ENCODE measurements around the gene SLC16A14.

Gene SLC16A14

GRCh38 chr2:230077851-230078547 lies 9.3 kb upstream of the SLC16A14 start:
- TF ChIP-seq CTCF (conservative IDR thresholded peaks at IDR 0.05; ENCODE audit: low read depth) = no peak

GRCh38 chr2:230076819-230077218 lies 8.1 kb upstream of the SLC16A14 start:
- H3K27ac ChIP-seq = no peak overlapping the region
- ChIA-PET POLR2A (ENCODE audit: low non-redundant PET) (no interaction called here), CTCF (interaction anchor here (0.6 to 2.3 kb wide), 3 partner anchors 8 to 68 kb away, joined by 3 to 10 read pairs (median 3); no protein-coding TSS in a partner anchor)
- no peak for DNase-seq (ENCODE audit: low spot score)
- TF ChIP-seq CTCF (conservative IDR thresholded peaks at IDR 0.05; ENCODE audit: low read depth) = no peak

More at GRCh38 chr2:230077851-230078547, 9.3 kb upstream of the SLC16A14 start:
- POLR2A ChIA-PET (ENCODE audit: low non-redundant PET) = no interaction called here
- no peak overlapping the region for H3K27ac ChIP-seq
- CTCF ChIA-PET = interaction anchor here (0.7 to 2.3 kb wide), 2 partner anchors 11 to 83 kb away, joined by 3 to 10 read pairs; no protein-coding TSS in a partner anchor
- no peak for DNase-seq (ENCODE audit: low spot score)

GRCh38 chr2:230075988-230076631 lies 7.4 kb upstream of the SLC16A14 start:
- H3K27ac ChIP-seq = no peak overlapping the region
- TF ChIP-seq CTCF (conservative IDR thresholded peaks at IDR 0.05; ENCODE audit: low read depth) = no peak
- no peak for DNase-seq (ENCODE audit: low spot score)
- ChIA-PET CTCF (interaction anchor here (0.5 to 2.3 kb wide), 7 partner anchors 9 to 799 kb away, joined by 3 to 10 read pairs (median 3); no protein-coding TSS in a partner anchor), POLR2A (ENCODE audit: low non-redundant PET) (no interaction called here)

- POLR2A ChIA-PET (ENCODE audit: low non-redundant PET) = no interaction called here
- CTCF ChIA-PET = no interaction called here
- no peak overlapping the region for H3K27ac ChIP-seq
- TF ChIP-seq CTCF (conservative IDR thresholded peaks at IDR 0.05; ENCODE audit: low read depth) = no peak
- no peak for DNase-seq (ENCODE audit: low spot score)
These were observed 2.7 kb upstream of the SLC16A14 start for GRCh38 chr2:230071421-230071820.

- CTCF ChIA-PET = interaction anchor here (0.5 to 1.7 kb wide), 9 partner anchors 10 to 347 kb away, joined by 3 to 6 read pairs (median 4); partner anchors contain the start of gene SP100
- TF ChIP-seq CTCF (conservative IDR thresholded peaks at IDR 0.05; ENCODE audit: low read depth) = no peak
- H3K27ac ChIP-seq = no peak overlapping the region
- no peak for DNase-seq (ENCODE audit: low spot score)
- POLR2A ChIA-PET (ENCODE audit: low non-redundant PET) = interaction anchor here (0.8 kb wide), 1 partner anchor 10 kb away, joined by 3 read pairs; no protein-coding TSS in a partner anchor
These were observed 678 bp upstream of the SLC16A14 start for GRCh38 chr2:230069402-230069801.

- POLR2A ChIA-PET (ENCODE audit: low non-redundant PET) = no interaction called here
- peak; percentile 28 for DNase-seq (ENCODE audit: low spot score)
- peak overlapping the region; percentile 69 for H3K27ac ChIP-seq
- CTCF ChIA-PET = interaction anchor here (0.5 to 2.8 kb wide), 16 partner anchors 9 to 1210 kb away, joined by 3 to 10 read pairs (median 4); no protein-coding TSS in a partner anchor
- TF ChIP-seq CTCF (conservative IDR thresholded peaks at IDR 0.05; ENCODE audit: low read depth) = no peak
These were observed 591 bp downstream of the SLC16A14 start for GRCh38 chr2:230068016-230068650.

All from RWPE1 (cell line).